Adrenal gland (tissue), 12 donors: ENCODE data around the gene INPP4B. TPM values are rescaled to one million over a fixed set of nuclear protein-coding genes. Genes with fewer than 3 reads are reported as not detected.

Source experiments
- DNase-seq, 7 donors: peaks; one replicate each; pipeline ENCODE4 v3.0.0-alpha.2; 2019 to 2020
- H3K27ac ChIP-seq, 5 donors: fragments of 200-600 bp; sonication (generic) in 4 of 5; 1 replicate in 3 of 5; 2 replicates in 2 of 5; pipeline versions ENCODE4 v1.5.1 to v1.8.0; 2016 to 2020; ENCODE audit warnings: mild to moderate bottlenecking in 1 of 5
- H3K27me3 ChIP-seq: fragments of 200-600 bp; 2 replicates; pipeline ENCODE4 v1.8.0; 2021
- H3K36me3 ChIP-seq, 2 donors: fragments of 200-600 bp; replicated peaks in 1 of 2; 1 replicate in 1 of 2; 2 replicates in 1 of 2; pipeline versions ENCODE4 v1.5.1 to v1.8.0; 2018 to 2022
- H3K4me1 ChIP-seq, 2 donors: fragments of 200-600 bp; replicated peaks in 1 of 2; 1 replicate in 1 of 2; 2 replicates in 1 of 2; pipeline versions ENCODE4 v1.5.1 to v1.8.0; 2018 to 2021
- H3K4me3 ChIP-seq, 4 donors: fragments of 200-600 bp; sonication (generic) in 3 of 4; one replicate each; pipeline ENCODE4 v1.5.1; 2016 to 2018
- H3K9me3 ChIP-seq, 3 donors: fragments of 200-600 bp; sonication (generic) in 1 of 3; replicated peaks in 1 of 3; 1 replicate in 2 of 3; 2 replicates in 1 of 3; pipeline versions ENCODE4 v1.5.1 to v1.8.0; 2016 to 2021
- POLR2A ChIP-seq, 2 donors: fragments of 450-650 bp; IDR thresholded peaks; one replicate each; pipeline ENCODE4 v1.6.1; 2017; ENCODE audit warnings: antibody characterized with exemption in 2 of 2, mild to moderate bottlenecking in 2 of 2, moderate library complexity in 1 of 2
- WGBS, 4 donors: extraction: QIAGEN DNeasy Blood & Tissue Kit in 2 of 4; methylation state at CpG; one replicate each; pipeline versions ENCODE4 v1.1.5 to v1.1.7; 2013 to 2017; 5-methylcytosine and 5-hydroxymethylcytosine counted together
- intact Hi-C, 2 donors: fragments of 100-400 bp; cut with DNase I; formaldehyde crosslinking; loops; one replicate each; pipeline versions ENCODE4 v1.14.1 to v1.15.0; 2022 to 2023
- polyA plus RNA-seq, 3 donors: library from polyadenylated mRNA; stranded (reverse); fragments of 200-250 nt in 2 of 3; fragments of 350-450 nt in 1 of 3; fragmentation: Illumina TruSeq in 1 of 3; extraction: RNeasy Lipid Tissue Mini Kit (QIAGEN cat#74804) in 1 of 3; gene quantifications; one replicate each; pipeline ENCODE4 v1.2.3, GENCODE V29; 2013 to 2014
- total RNA-seq, 9 donors: library from RNA; depleted of rRNA in 4 of 9; stranded (reverse); fragments of >200 nt in 4 of 9; fragments of 120-200 nt in 1 of 9; fragmentation: NEBNext Ultra II Directional in 1 of 9; extraction: Animal tissue kit (Norgen Biotek cat#: 25700) in 1 of 9; gene quantifications; one replicate each; pipeline versions ENCODE4 v1.1.0 to v1.2.4, GENCODE V29; 2013 to 2023
- TF ChIP-seq, protein P1 (sequence below), 6 experiments: fragments of 450-650 bp in 4 of 6; fragments of 200-600 bp in 2 of 6; sonication (generic) in 1 of 6; IDR thresholded peaks; 1 replicate in 5 of 6; 2 replicates in 1 of 6; pipeline versions ENCODE4 v1.5.1 to v1.8.0; 2016 to 2021; ENCODE audit warnings: antibody characterized with exemption in 6 of 6, mild to moderate bottlenecking in 2 of 6, moderate library complexity in 1 of 6
- donor health status: healthy with polysubstance abuse.
- donor health status: Bipolar disorder and iron deficiency.
- donor health status: DM: yes; HTN: yes; CAD: no.
- donor health status: DM: no; HTN: no; CAD: no.
- donor health status: DM: no; HTN: no; CAD: no.
- donor health status: DM: yes; HTN: yes; CAD: no.

Gene INPP4B
- total and polyA plus RNA-seq, 12 donors, result 2.2 to 21.6 (median 11.8) TPM

DNA sequence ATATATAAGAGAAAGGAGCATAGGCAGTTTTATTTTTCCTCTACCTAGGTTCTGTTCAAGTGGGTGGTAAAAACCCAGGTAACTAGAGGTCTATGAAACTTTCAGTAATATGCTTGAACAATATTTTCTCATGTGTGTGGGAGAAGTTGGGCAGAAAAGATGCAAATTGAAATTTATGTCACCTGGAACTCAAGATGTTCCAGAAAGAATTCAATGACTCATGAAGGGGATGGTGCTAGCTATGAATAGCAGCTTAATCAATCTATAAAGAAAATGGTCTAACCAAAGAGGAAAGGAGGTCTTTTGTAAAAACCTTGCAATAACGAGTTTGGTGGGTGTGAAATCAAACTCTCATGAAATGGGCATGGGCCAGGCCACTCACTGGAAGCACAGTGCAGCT, 263.8 kb downstream of the INPP4B start:
- H3K4me3 ChIP-seq, result no peak overlapping the region
- no peak for TF ChIP-seq POLR2A (IDR thresholded peaks at IDR 0.05)
- TF ChIP-seq, protein P1, sequence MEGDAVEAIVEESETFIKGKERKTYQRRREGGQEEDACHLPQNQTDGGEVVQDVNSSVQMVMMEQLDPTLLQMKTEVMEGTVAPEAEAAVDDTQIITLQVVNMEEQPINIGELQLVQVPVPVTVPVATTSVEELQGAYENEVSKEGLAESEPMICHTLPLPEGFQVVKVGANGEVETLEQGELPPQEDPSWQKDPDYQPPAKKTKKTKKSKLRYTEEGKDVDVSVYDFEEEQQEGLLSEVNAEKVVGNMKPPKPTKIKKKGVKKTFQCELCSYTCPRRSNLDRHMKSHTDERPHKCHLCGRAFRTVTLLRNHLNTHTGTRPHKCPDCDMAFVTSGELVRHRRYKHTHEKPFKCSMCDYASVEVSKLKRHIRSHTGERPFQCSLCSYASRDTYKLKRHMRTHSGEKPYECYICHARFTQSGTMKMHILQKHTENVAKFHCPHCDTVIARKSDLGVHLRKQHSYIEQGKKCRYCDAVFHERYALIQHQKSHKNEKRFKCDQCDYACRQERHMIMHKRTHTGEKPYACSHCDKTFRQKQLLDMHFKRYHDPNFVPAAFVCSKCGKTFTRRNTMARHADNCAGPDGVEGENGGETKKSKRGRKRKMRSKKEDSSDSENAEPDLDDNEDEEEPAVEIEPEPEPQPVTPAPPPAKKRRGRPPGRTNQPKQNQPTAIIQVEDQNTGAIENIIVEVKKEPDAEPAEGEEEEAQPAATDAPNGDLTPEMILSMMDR (IDR thresholded peaks at IDR 0.05), result no peak
- H3K36me3 ChIP-seq, result no peaks in the 10 kb centered on the region
- no peaks in the 10 kb centered on the region for H3K4me1 ChIP-seq
- WGBS, 4 donors, result 69 to 80% (median 71%) methylated on average over 1 of the region's 1 CpG
- intact Hi-C loops, result no loop called here
- H3K9me3 ChIP-seq, result peaks cover 0 to 10% (median 0%) of the 10 kb centered on the region in 3 donors
- H3K27me3 ChIP-seq, result no peaks in the 10 kb centered on the region
- H3K27ac ChIP-seq, result no peak overlapping the region
- no peak for DNase-seq

DNA sequence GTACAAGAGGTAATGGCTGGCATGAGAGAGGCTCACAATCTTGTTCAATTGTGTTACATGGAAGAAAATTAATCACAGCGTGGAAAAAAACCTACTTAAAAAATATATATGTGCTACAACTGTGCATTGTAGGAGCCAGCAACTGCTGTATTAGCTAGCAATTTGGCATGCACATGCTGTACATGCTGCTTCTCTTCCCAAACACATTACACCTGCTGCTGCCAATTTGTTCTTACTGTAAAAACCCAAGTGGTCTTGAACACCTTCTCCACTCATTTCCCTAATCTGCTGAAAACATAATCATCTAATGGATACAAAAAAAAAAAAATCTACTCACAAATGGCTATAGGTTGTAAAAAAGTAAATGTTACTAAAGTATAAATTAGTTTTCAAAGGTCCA, 264.2 kb downstream of the INPP4B start:
- DNase-seq, result no peak
- H3K9me3 ChIP-seq, result peaks cover 0 to 6% (median 0%) of the 10 kb centered on the region in 3 donors
- no peak for TF ChIP-seq POLR2A (IDR thresholded peaks at IDR 0.05)
- TF ChIP-seq, protein P1 (IDR thresholded peaks at IDR 0.05), result no peak
- no peaks in the 10 kb centered on the region for H3K4me1 ChIP-seq
- H3K4me3 ChIP-seq, result no peak overlapping the region
- intact Hi-C loops, result no loop called here
- WGBS, 4 donors, result 92 to 100% (median 98%) methylated on average over 1 of the region's 1 CpG
- no peaks in the 10 kb centered on the region for H3K27me3 ChIP-seq
- no peak overlapping the region for H3K27ac ChIP-seq
- H3K36me3 ChIP-seq, result no peaks in the 10 kb centered on the region

DNA sequence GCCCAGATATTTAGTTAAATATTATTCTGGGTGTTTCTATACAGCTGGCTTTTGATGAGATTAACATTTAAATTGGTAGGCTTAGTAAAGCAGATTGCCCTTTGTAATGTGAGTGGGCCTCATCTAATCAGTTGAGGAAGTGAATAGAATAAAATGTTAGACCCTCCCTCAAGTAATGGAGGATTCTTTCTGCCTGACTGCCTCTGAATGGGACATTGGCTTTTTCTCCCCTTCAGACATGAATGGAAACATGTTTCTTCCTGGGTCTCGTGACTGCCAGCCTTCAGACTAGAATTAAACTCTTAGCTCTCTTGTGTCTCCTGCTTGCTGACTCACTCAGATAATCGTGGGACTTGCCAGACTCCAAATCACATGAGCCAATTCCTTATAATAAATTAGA, 266.7 kb downstream of the INPP4B start:
- Histone ChIP-seq H3K36me3 (no peaks in the 10 kb centered on the region), H3K4me3 (no peak overlapping the region), H3K4me1 (no peaks in the 10 kb centered on the region), H3K9me3 (peaks cover 0 to 6% (median 0%) of the 10 kb centered on the region in 3 donors), H3K27me3 (no peaks in the 10 kb centered on the region), H3K27ac (no peak overlapping the region)
- intact Hi-C loops, result no loop called here
- no peak for TF ChIP-seq POLR2A (IDR thresholded peaks at IDR 0.05)
- TF ChIP-seq, protein P1 (IDR thresholded peaks at IDR 0.05), result no peak
- DNase-seq, result peak in 1 of 7 donors; percentile 8
- 42 to 58% (median 47%) methylated on average over 2 of the region's 2 CpGs for WGBS, 4 donors

DNA sequence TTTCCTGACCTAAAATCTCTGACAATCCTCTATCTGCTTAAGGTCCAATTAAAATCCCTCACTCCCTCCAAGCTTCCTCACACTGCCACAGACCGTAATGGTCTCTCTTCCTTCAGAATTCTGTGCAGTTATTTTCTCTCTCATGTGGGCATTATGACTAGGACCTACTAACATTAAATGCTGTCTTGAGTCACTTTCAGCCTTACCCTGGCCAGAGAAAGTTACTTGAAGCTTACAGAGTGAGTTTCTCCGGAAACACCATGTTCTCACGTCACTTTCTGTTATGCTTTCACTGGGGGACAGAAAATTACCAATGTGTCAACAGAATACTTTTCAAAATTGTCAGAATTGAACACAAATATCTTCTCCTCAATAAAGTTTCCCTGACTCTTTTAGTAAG, 271.8 kb downstream of the INPP4B start:
- H3K27ac ChIP-seq, result no peak overlapping the region
- no peak overlapping the region for H3K4me3 ChIP-seq
- H3K36me3 ChIP-seq, result no peaks in the 10 kb centered on the region
- DNase-seq, result no peak
- peaks cover 0 to 6% (median 0%) of the 10 kb centered on the region in 3 donors for H3K9me3 ChIP-seq
- TF ChIP-seq POLR2A (IDR thresholded peaks at IDR 0.05), result no peak
- TF ChIP-seq, protein P1 (IDR thresholded peaks at IDR 0.05), result no peak
- WGBS, 4 donors, result 92 to 96% (median 95%) methylated on average over 3 of the region's 3 CpGs
- H3K4me1 ChIP-seq, result no peaks in the 10 kb centered on the region
- no peaks in the 10 kb centered on the region for H3K27me3 ChIP-seq
- intact Hi-C loops, result no loop called here
